Islet of Langerhans (tissue), 1 donor: ENCODE measurements around the gene PDF.

Experiments used
- FAIRE-seq: peaks from one replicate; lab custom pipeline; 2011; peaks lifted over from hg19 to GRCh38; lab: Jason Lieb, UNC

PDF gene

DNA sequence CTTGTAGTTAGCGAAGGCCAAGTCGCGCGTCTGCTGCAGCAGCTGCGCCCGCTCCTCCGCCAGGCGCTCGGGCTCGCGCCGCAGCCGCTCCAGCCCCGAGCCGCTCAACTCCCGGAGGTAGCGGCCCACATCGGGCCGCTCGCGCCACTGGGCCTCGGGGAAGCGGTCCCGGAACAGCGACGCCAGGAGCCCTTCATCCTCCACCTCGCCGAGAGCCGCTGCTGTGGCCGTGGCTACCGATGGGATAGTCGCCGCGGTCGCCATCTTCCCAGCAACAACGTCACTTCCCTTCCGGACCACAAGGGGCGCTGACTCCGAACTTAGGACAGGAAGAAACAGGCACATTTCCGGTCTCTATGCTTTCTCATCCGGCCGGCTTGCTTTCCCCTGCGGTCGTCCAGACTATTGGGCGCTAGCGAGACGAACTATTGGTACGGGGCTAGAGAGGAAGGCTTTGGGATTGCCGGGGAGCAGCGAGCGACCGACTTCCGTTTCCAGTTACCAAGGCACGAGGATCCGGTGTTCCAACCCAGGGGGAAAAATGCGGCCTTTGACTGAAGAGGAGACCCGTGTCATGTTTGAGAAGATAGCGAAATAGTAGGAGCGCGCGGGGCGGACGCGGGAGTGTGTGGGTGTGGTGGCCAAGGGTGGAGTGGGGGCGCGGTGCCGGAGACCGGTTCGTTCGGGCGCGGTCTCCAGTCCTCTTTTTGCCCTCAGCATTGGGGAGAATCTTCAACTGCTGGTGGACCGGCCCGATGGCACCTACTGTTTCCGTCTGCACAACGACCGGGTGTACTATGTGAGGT, 9.1 kb upstream of the PDF start, which contains the start of the genes COG8 and NIP7:
Gene COG8 (minus strand): TSS at position 276 of the 806 bp plus-strand sequence. CDS start 12 bp downstream, at position 264.
Gene NIP7 (plus strand): TSS at position 484 of the 806 bp plus-strand sequence. CDS start 58 bp downstream, at position 542.
- peak; percentile 71 for FAIRE-seq

DNA sequence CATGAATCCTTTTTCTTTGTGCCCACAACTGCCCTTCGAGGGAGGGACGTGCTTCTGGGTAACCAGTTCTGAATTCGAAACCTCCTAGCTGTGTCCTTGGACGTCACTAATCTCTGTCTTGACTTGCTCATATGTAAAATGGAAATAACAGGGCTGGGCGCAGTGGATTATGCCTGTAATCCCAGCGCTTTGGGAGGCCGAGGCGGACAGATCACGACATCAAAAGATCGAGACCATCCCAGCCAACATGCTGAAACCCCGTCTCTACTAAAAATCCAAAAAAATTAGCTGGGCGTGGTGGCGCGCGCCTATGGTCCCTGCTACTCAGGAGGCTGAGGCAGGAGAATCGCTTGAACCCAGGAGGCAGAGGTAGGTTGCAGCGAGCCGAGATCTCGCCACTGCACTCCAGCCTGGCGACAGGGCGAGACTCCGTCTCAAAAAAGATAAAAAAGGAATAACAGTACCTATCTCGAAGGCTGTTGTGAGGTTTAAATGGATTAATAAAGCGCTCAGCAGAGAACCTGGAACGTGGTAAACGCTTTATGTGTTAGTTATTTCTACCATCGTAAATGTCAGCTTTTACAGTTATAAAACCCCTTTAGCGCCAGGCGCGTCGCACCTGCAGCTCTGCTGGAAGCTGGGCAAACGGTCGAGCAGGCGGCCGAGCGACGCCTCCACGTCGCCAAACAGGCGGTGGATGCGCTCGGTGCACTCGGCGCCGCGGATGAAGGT, 8.3 kb upstream of the PDF start:
- FAIRE-seq: no peak

DNA sequence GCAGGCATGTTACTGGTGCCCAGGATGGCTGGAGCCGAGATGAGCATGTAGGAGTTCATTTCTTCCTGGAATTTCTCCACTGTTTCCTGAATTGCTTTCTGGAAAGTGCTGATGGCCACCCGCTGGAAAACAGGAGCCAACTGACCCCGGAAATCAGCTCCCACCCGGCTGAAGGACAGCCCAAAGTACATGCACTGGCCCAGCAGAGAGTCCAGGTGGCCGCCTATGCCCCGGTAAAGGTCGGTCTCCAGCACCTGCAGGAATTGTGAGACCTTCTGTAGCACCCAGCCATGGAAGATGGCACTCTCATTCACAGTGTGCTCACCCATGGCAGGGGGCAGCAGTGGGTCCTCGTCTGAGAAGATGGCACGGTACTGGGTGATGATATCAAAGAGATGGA, 4.3 kb upstream of the PDF start:
- FAIRE-seq: no peak

DNA sequence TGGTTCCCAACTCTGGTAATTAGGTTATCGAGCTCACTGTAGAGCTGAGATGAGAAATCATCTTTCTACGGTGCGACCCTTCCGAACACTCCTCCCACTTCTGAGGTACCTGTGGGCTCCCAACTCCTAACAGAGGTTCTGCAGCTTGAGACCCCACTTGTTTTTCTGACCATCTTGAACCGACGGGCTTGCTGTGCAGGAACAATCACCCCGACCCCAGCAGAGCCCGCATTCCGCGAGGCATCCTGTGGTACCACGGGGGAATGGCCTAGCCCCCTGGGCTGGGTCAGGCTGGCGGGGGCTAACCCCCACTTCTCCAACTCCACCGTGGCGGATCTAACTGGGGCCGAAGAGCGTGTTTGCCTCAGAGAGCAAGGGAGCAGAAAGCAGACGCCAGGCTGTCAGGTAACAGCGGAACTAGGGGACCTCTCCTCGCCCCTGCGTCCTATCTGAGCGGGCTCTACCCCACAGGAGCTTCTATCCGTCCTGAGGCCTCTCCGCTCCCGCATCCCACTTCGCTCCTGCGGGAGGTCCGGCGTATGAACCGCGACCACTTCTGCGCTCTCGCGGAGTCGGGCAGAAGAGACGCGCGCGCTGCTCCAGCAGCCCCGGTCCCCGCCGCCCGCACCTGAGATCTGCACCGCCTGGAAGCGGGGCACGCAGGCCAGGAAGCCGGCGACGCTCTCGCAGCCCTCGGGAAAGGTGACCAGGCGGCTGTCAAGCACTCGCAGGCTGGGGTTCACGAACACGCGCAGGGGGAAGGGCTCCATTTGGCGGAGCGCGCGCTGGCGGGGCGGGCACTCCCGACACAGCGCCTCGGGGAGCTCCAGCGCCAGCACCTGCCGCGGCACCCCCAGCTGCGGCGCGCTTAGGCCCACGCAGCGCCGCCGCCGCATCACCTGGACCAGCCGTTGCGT, 761 bp downstream of the PDF start:
- no peak for FAIRE-seq

DNA sequence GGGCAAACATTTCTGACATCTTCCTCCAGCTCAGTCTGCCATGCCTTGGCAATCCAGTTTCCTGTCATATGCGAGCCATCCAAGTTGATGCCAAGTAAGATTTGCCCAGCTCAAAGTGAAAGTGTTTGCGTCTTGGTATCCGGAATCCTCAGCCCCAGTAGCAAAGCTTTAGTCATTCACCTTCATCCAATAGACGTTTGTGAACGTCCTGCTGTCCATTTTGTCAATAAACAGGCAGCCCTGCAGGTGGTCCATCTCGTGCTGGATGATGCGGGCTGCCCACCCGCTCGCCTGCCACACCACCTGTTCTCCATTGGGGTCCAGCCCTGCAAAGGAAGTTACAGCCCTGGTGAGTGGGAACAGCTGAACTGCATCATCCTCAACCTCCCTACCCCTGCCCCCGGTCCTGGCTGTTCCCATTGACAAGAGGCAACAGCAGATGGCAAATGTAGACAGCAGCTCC, 1.5 kb downstream of the PDF start:
- no peak for FAIRE-seq

DNA sequence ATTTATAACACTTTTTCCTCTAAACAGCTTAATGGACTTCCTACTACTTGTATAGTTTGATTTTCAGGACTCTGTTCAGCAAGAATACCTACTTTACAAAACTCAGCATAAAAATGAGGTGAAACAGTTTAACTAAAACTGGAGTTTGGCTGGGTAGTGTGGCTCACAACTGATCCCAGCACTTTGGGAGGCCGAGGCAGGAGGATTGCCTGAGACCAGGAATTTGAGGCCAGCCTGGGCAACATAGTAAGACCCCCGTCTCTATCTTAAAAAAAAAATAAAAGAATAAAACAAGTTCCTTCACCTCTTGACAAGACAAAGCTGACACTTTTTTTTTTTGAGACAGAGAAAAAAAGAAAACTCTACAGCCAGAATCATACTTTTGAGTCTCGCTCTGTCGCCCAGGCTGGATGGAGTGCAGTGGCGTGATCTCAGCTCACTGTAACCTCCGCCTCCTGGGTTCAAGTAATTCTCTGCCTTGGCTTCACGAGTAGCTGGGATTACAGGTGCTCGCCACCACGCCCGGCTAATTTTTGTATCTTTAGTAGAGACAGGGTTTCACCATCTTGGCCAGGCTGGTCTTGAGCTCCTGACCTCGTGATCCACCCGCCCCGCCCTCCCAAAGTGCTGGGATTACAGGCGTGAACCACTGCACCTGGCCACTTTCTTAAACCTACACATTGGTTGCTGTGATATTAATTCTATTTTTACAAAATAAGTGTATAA, 2.6 kb downstream of the PDF start:
- FAIRE-seq: no peak

DNA sequence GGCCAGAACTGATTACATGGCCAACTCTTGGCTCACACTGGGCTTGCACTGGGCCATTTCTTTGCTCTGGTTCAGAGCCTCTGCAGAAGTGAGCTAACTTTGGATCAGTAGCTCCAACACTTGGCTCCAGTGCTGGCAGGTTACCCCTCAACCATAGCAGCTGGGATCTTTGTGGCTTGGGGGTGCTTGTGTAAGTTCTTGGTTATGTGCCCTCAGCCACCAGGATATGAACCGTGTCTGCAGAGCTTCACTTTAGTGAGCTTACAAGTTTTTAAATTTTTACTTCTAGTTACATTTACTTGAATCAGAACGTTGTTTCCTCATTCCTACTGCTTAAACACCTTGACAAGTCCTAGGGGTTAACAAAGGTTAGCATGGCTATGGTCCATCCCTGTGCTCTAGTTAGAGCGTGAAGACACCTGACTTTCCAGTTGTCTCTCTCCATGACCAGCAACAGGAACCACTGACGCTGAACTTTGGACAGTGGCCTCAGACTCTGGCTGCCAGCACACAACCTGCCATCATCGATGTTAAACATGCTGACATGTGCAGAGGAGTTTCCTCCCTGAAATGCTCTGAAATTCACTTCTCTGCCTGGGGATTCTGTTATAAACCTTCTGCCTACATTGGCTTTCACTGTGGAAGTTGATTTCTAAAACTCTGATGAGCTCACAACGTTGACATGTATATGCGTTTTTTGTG, 4.1 kb downstream of the PDF start:
- no peak for FAIRE-seq

DNA sequence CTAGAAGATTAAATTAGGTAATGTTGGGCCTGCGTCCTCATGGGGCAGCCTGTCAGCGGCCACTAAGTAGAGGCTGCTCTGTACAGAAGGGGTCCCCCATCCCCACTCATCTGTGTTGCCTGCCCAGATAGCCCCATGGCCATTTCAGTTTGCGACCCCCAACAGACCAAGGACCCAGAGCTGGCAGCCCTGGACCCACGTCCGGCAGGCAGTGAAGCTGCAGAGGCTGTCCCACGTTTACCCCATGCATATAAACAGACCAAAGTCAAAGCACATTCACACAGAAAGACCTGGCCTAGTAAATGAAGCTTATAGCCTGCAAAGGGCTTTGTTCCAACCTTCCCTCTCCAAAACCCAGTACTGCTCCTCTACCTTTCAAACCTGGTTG, 4.6 kb downstream of the PDF start:
- FAIRE-seq: no peak

DNA sequence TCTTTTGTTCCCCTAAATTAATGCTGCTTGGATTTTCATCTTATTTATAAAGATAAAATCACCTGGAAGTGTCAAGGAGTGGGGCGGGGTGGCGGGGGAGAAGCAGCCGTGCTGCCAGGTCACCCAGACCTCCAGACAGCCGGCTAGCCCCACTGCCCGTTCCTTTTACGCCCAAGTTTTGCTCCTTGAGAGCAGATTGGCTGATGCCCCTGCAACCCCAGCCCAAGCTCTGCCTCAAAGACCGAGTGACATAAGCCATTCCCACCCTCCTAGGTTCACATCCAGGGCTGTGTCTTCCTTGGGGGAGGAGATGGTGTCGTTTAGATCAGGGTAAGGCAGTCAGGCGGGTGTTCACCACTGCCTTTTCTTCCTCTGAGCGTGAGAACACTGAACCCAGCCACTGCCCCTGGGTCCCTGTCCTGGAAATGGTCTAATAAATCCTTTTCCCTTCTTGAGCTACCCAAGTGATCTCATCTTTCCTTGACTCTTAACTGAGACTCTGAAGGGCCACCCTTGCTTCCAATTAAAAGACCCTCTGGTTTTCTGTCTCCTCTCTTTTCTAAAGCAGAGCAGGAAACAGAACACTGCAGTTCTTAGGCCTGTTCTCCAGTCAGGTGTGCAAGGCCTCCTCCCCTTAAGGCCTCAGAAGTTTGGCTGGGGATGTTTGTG, 5.7 kb downstream of the PDF start:
- FAIRE-seq: no peak

DNA sequence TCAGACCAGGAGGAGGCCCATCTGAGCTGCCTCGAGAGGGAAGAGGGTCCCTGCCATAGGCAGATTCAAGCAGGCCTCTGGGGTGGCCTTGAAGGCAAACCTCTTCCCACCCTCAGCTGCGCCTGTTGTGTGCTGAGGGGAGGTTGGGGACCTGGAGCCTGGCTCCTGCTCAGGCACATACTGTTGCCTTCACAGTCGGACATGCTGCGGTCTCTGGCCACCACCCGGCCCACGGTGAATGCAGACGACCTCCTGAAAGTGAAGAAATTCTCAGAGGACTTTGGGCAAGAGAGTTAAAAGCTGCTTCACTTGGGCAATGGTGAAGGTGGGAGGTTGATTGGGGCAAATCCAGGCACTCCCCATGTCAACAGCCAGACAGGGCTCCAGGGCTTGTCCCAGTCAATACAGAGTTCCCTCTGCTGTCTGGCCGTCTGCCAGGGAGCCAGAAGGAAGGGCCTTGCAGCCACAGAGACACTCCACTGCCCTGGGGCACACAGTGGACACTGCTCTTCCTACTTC, 6.3 kb downstream of the PDF start:
- FAIRE-seq: no peak

DNA sequence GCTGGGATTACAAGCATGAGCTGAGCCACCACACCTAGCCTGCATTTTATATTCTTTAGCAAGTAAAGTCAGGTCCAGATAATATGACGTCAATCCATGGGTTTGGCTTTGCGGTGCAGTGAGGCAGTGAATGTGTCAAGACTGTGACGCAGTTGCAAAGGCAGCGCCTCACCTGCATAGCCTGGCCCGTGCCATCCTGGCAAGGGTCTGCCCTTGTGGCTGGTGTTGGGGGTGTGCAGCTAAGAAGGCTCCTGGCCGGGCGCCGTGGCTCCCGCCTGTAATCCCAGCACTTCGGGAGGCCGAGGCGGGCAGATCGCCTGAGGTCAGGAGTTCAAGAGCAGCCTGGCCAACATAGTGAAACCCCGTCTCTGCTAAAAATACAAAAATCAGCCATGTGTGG, 7.0 kb downstream of the PDF start:
- FAIRE-seq: no peak

DNA sequence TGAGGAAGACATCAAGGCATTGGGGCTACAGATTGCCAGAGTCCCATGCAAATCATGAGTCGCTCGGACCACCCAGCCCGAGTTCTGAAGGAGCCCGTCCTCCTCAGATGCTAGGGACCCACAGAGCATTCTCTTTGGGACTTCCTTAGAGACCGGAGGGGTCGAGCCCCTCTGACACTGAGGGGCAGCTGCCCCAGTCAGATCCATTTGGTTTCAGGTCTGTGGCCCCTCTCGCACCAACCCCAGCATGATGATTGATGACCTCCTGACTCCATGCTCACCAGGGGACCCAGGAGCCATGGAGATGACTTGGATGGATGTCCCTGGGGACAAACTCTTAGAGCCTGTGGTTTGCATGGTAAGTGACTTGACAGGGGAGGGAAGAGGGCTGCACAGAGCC, 8.0 kb downstream of the PDF start:
- FAIRE-seq: no peak

DNA sequence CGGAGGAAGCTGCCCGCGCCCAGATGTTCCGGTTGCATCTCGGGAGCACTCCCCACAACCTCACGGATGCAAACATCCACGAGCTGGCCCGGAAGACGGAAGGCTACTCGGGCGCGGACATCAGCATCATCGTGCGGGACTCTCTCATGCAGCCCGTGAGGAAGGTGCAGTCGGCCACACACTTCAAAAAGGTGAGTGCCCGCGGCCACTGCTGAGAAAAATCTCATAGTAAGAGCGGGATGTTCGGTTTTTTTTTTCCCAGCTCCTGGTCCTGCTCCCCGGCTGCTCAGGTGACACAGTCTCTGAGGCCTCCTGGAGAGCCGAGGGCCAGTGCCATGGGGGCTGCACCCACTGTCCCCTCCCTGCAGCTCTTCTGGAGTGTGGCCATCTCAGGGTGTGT, 9.3 kb downstream of the PDF start:
- no peak for FAIRE-seq

DNA sequence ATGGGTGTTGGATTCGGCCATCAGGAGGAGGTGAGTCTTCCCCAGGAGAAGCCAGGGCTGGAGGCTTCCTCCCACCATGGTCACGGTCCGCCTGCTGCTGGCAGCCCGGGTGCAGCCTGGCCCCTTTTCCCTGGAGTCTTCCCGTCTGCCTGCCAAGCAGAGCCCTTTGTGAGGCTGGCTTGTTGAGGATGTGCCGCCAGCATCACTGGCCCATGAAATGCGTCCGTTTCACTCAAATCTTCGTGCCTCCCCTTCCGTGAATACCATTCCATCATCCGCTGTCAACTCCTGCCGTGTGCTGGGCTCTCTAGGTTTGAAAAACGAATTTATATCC, 9.7 kb downstream of the PDF start:
- no peak for FAIRE-seq

DNA sequence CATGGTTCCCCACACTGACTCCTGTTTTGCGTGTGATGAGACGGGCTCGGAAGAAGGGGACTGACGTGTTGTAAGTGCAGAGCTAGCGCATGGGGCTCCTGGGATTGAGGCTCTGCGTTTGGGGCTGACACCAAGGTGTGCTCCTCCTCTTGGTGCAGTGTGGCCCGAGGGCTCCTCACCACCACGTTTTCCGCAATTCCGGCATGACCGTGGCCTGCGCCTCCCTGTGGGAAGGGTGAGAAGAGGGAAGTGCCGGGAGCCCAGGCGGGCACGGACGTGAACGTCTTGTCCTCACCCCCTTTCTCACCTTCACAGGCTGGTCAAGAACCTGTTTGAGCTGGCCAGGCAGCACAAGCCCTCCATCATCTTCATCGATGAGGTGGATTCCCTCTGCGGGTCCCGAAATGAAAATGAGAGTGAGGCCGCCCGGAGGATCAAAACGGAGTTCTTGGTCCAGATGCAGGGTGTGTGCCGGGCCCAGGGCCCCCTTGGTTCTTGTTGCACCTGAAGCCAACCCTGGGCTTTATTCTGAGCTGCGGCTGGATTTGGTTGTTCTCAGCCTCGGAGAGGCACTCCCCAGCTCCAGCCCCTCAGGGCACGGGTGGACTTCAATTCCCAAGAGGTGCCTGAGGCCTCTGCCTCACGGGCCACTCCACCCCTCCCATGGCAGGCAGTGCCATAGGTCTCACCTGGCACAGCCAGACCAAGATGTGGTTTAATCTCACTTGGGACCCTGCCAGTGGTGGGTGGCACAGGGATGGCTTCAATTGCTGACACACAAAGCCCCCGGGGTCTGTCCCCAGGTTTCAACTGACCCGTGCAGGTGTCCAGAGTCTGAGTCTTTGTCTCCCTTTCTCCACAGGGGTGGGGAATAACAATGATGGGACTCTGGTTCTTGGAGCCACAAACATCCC, 10.3 kb downstream of the PDF start:
- no peak for FAIRE-seq

DNA sequence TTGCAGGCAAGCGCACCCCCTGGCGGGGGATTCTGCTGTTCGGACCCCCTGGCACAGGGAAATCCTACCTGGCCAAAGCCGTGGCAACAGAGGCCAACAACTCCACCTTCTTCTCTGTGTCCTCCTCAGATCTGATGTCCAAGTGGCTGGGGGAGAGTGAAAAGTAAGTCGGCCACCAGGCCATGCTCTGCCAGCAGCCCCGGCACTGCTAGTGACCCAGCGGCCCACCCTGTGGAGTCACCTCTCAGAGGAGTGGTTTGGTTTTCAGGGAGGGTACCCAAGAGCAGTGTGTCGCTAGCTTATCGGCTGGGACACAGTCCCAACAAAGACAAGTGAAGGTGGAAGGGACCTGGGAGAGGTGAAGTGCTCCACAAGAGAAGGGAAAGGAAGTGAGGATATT, 11.0 kb downstream of the PDF start:
- no peak for FAIRE-seq

DNA sequence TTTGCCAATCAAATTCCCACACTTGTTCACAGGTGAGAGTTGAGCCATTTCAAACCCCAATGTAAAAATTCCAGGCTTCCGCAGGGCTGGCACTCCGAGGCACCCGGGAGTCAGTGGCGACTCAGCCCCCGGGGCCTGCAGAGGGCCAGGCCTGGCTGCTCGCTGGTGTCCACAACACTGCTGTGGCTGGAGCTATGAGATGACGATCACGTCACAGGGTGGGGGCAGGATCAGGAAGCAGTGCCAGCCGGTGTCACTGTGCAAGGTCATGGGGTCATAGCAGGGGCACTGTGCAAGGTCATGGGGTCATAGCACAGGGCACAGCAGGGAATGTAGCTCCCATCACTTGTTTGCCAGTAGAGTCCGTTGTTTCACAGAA, 11.5 kb downstream of the PDF start:
- FAIRE-seq: no peak

DNA sequence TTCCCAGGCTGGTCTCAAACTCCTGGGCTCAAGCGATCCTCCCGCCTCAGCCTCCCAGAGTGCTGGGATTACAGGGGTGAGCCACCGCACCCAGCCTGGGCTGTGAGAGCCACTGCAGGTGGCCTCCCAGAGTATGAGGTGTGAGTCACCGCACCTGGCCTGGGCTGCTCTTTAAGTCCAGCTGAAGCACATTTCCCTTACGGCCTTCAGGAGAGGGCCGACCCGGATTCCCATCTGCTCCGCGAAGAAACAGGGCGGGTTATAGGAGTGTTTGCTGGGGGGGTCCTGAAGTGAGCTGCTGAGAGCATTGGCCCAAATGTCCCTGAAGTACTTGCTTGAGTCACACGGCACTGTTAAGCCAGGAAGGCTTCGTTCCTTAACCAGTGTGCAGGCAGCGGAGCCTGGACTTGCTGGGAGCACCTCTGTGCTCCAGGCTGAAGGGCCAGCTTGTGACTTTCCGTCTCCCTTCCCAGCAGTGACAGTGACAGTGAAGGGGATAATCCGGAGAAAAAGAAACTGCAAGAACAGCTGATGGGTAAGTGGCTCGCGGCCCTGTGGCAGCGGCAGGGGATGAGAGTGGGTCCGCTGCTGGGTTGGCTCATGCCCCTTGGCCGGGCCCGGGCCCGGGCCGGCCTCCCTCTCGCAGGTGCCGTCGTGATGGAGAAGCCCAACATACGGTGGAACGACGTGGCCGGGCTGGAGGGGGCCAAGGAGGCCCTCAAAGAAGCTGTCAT, 12.0 kb downstream of the PDF start:
- no peak for FAIRE-seq

DNA sequence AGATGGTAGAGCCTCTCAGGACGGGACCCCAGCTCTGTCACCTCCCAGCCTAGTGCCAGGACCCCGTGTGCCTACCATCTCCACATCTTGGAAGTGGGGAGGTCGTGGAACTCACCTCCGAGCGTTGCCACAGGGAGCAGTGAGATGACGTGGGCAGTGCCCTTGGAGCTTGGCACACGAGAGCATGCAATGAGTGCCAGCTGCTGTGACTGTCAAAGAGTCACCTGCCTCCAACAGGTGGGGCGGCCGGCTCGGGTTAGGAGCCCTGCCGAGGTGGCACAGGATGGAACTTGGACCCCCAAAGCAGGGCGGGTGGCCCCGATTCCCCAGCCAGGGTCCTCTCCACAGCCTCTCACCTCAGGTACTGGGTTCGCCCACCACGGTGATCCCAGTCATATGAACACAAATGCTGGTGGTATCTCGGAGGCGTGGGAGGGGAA, 13.8 kb downstream of the PDF start:
- FAIRE-seq: no peak
